HepG2 (cell line): ENCODE data around the gene CTDSP1. TPM values are rescaled to one million over a fixed set of nuclear protein-coding genes. Genes with fewer than 3 reads are reported as not detected.

Source experiments
- AGO1 ChIP-seq: fragments of 200-400 bp; formaldehyde crosslinking; IDR thresholded peaks from 2 replicates; pipeline ENCODE4 v1.6.1; 2017; ENCODE audit warnings: mild to moderate bottlenecking, low read depth, low read length, moderate library complexity; ENCODE audit not compliant: poor library complexity, severe bottlenecking
- ATF7-NPFF ChIP-seq: sonication (generic); formaldehyde crosslinking; IDR thresholded peaks from 2 replicates; pipeline ENCODE4 v1.8.1; 2023; ENCODE audit warnings: mild to moderate bottlenecking, low read depth, missing genetic modification reagents, moderate library complexity
- ELF4 ChIP-seq: sonication (generic); formaldehyde crosslinking; IDR thresholded peaks from 2 replicates; pipeline ENCODE4 v1.5.0; 2020; ENCODE audit warnings: missing genetic modification reagents, mild to moderate bottlenecking, moderate library complexity, borderline replicate concordance
- FUBP1 ChIP-seq: sonication (generic); formaldehyde crosslinking; IDR thresholded peaks from 2 replicates; pipeline ENCODE4 v1.5.1; 2020; ENCODE audit warnings: missing genetic modification reagents, mild to moderate bottlenecking, borderline replicate concordance
- GATAD2A ChIP-seq: IDR thresholded peaks from 2 replicates; pipeline ENCODE4 v1.6.1; 2016
- GFI1 ChIP-seq: sonication (generic); formaldehyde crosslinking; IDR thresholded peaks from 2 replicates; pipeline ENCODE4 v1.5.0; 2020; ENCODE audit warnings: missing genetic modification reagents, mild to moderate bottlenecking, borderline replicate concordance
- HMGA1 ChIP-seq: sonication (generic); formaldehyde crosslinking; conservative IDR thresholded peaks from 2 replicates; pipeline ENCODE4 v1.4.0; 2020; ENCODE audit warnings: missing genetic modification reagents
- HNRNPH1 ChIP-seq: fragments of 200-400 bp; formaldehyde crosslinking; optimal IDR thresholded peaks from 2 replicates; pipeline ENCODE3; 2017; ENCODE audit warnings: mild to moderate bottlenecking, low read depth, low read length
- HNRNPLL ChIP-seq: fragments of 200-400 bp; formaldehyde crosslinking; IDR thresholded peaks from 2 replicates; pipeline ENCODE4 v1.6.1; 2017; ENCODE audit warnings: mild to moderate bottlenecking, low read depth, low read length; ENCODE audit not compliant: poor library complexity, severe bottlenecking
- HOXA7 ChIP-seq: sonication (generic); formaldehyde crosslinking; IDR thresholded peaks from 2 replicates; pipeline ENCODE4 v1.8.1; 2022; ENCODE audit warnings: mild to moderate bottlenecking, missing genetic modification reagents, moderate library complexity
- PATZ1 ChIP-seq: sonication (generic); formaldehyde crosslinking; IDR thresholded peaks from 2 replicates; pipeline ENCODE4 v1.4.0; 2020; ENCODE audit warnings: missing genetic modification reagents
- ZNF317 ChIP-seq: sonication (generic); formaldehyde crosslinking; IDR thresholded peaks from 2 replicates; pipeline ENCODE4 v1.5.0; 2020; ENCODE audit warnings: mild to moderate bottlenecking, missing genetic modification reagents
- ZNF343 ChIP-seq: sonication (generic); formaldehyde crosslinking; IDR thresholded peaks from 2 replicates; pipeline ENCODE4 v1.4.0; 2020; ENCODE audit warnings: mild to moderate bottlenecking, missing genetic modification reagents
- ZNF350 ChIP-seq: sonication (generic); formaldehyde crosslinking; IDR thresholded peaks from 2 replicates; pipeline ENCODE4 v1.4.0; 2020; ENCODE audit warnings: mild to moderate bottlenecking, low read depth, missing genetic modification reagents, borderline replicate concordance
- ZNF616 ChIP-seq: sonication (generic); formaldehyde crosslinking; IDR thresholded peaks from 2 replicates; pipeline ENCODE4 v1.5.0; 2020; ENCODE audit warnings: low read depth, mild to moderate bottlenecking, missing genetic modification reagents
- ZNF713 ChIP-seq: sonication (generic); formaldehyde crosslinking; IDR thresholded peaks from 2 replicates; pipeline ENCODE4 v1.4.0; 2020; ENCODE audit warnings: mild to moderate bottlenecking, missing genetic modification reagents
- ZNF737 ChIP-seq: sonication (generic); formaldehyde crosslinking; IDR thresholded peaks from 2 replicates; pipeline ENCODE4 v1.5.0; 2020; ENCODE audit warnings: missing genetic modification reagents, mild to moderate bottlenecking, borderline replicate concordance
- ZNF839 ChIP-seq: sonication (generic); formaldehyde crosslinking; IDR thresholded peaks from 2 replicates; pipeline ENCODE4 v1.4.0; 2020; ENCODE audit warnings: missing genetic modification reagents, mild to moderate bottlenecking, borderline replicate concordance
- ZSCAN29 ChIP-seq: sonication (generic); formaldehyde crosslinking; conservative IDR thresholded peaks from 2 replicates; pipeline ENCODE4 v1.4.0; 2020; ENCODE audit warnings: mild to moderate bottlenecking, missing genetic modification reagents
- polyA plus RNA-seq, 8 experiments: library from polyadenylated mRNA; depleted of rRNA in 3 of 8; stranded (reverse) in 7 of 8; unstranded in 1 of 8; fragments of >200 nt; fragmentation: Illumina TruSeq in 4 of 8; extraction: Trizol in 4 of 8; gene quantifications; 2 replicates each; pipeline versions ENCODE4 v1.2.1 to v1.2.3, GENCODE V29; 2011 to 2016; ENCODE audit warnings: low read depth in 4 of 8, missing spikeins in 1 of 8, mixed read lengths in 1 of 8; ENCODE audit not compliant: insufficient read depth in 1 of 8
- total RNA-seq, 5 experiments: library from RNA; depleted of rRNA; stranded (reverse); fragments of >200 nt; fragmentation: Illumina TruSeq; extraction: Trizol; gene quantifications; 2 replicates each; pipeline ENCODE4 v1.2.3, GENCODE V29; 2016; ENCODE audit warnings: low read depth in 1 of 5
- TF ChIP-seq, protein P1 (sequence below): sonication (generic); formaldehyde crosslinking; IDR thresholded peaks from 2 replicates; pipeline ENCODE4 v1.9.0; 2022; ENCODE audit warnings: low read depth, missing genetic modification reagents
- TF ChIP-seq, protein P2 (sequence below): sonication (generic); formaldehyde crosslinking; conservative IDR thresholded peaks from 2 replicates; pipeline ENCODE4 v1.8.0; 2022; ENCODE audit warnings: mild to moderate bottlenecking, moderate library complexity, missing genetic modification reagents

Gene CTDSP1
- total and polyA plus RNA-seq, 2 of the 13 experiments (the other 11 are each of a cell fraction or from before 2014, with no cell fraction given) = 91.0 to 268 TPM

DNA sequence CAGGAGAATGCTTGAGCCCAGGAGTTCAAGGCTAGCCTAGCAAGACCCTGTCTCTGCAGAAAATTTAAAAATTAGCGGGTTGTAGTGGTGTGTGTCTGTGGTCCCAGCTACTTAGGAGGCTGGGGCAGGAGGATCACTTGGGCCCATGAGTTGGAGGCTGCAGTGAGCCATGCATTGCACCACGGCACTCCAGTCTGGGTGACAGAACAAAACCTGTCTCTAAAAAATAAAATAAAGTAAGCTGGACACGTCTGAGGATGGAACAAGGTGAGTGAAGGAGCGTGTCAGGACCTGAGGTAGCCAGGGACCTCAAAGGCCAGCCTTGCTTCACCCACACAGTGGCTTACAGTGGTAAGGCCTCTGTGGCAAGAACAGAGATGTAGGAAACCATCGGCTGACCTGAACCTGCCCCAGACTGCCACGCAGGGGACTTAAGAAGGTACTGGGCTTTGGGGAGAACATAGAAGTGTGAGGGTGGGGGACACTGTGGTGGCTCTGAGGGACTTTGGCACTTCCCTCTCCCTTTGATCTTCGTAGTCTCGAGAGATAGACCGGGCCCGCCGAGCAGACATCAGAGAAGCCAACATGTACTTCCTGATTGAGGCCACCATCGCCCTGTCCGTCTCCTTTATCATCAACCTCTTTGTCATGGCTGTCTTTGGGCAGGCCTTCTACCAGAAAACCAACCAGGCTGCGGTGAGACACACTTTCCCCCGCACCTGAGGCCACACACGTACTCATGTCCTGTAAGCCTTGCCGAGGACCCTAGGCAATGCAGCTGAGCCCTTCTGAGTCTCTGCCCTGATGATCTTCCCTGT is 10.1 kb upstream of the CTDSP1 start (continued):
- TF ChIP-seq ZSCAN29 (CRISPR knock-in tag) (no peak), PATZ1 (CRISPR knock-in tag) (peak; percentile 79), ZNF616 (CRISPR knock-in tag) (no peak), HOXA7 (no peak), ZNF350 (CRISPR knock-in tag) (peak; percentile 39; the same call in 1 of the 2 replicates), FUBP1 (peak; percentile 91; the same call in 1 of the 2 replicates), HNRNPLL (no peak), ZNF343 (no peak), ZNF713 (CRISPR knock-in tag) (no peak), ZNF317 (CRISPR knock-in tag) (0 out of 2 replicates have a peak, but pooled peaks have one; percentile 35), ZNF737 (CRISPR knock-in tag) (no peak), AGO1 (no peak), HMGA1 (CRISPR knock-in tag) (no peak), GFI1 (CRISPR knock-in tag) (no peak), GATAD2A (CRISPR knock-in tag) (peak; percentile 68), HNRNPH1 (peak; percentile 46), ATF7-NPFF (CRISPR knock-in tag) (no peak), ZNF839 (CRISPR knock-in tag) (no peak), ELF4 (CRISPR knock-in tag) (no peak)
- TF ChIP-seq, protein P1, sequence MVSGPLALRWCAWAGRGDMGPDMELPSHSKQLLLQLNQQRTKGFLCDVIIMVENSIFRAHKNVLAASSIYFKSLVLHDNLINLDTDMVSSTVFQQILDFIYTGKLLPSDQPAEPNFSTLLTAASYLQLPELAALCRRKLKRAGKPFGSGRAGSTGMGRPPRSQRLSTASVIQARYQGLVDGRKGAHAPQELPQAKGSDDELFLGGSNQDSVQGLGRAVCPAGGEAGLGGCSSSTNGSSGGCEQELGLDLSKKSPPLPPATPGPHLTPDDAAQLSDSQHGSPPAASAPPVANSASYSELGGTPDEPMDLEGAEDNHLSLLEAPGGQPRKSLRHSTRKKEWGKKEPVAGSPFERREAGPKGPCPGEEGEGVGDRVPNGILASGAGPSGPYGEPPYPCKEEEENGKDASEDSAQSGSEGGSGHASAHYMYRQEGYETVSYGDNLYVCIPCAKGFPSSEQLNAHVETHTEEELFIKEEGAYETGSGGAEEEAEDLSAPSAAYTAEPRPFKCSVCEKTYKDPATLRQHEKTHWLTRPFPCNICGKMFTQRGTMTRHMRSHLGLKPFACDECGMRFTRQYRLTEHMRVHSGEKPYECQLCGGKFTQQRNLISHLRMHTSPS = no peak
- TF ChIP-seq, protein P2, sequence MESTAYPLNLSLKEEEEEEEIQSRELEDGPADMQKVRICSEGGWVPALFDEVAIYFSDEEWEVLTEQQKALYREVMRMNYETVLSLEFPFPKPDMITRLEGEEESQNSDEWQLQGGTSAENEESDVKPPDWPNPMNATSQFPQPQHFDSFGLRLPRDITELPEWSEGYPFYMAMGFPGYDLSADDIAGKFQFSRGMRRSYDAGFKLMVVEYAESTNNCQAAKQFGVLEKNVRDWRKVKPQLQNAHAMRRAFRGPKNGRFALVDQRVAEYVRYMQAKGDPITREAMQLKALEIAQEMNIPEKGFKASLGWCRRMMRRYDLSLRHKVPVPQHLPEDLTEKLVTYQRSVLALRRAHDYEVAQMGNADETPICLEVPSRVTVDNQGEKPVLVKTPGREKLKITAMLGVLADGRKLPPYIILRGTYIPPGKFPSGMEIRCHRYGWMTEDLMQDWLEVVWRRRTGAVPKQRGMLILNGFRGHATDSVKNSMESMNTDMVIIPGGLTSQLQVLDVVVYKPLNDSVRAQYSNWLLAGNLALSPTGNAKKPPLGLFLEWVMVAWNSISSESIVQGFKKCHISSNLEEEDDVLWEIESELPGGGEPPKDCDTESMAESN (CRISPR knock-in tag) = no peak
